GM19239 (cell line): Measurements from ENCODE around the gene MIS12.

ENCODE experiments used
- DNase-seq: peaks from one replicate; pipeline ENCODE4 v3.0.0; 2011; ENCODE audit warnings: low spot score; ENCODE audit not compliant: insufficient read length
- FAIRE-seq: peaks from 2 replicates; lab custom pipeline; 2011; peaks lifted over from hg19 to GRCh38; lab: Jason Lieb, UNC

MIS12 gene, protein sequence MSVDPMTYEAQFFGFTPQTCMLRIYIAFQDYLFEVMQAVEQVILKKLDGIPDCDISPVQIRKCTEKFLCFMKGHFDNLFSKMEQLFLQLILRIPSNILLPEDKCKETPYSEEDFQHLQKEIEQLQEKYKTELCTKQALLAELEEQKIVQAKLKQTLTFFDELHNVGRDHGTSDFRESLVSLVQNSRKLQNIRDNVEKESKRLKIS

DNA sequence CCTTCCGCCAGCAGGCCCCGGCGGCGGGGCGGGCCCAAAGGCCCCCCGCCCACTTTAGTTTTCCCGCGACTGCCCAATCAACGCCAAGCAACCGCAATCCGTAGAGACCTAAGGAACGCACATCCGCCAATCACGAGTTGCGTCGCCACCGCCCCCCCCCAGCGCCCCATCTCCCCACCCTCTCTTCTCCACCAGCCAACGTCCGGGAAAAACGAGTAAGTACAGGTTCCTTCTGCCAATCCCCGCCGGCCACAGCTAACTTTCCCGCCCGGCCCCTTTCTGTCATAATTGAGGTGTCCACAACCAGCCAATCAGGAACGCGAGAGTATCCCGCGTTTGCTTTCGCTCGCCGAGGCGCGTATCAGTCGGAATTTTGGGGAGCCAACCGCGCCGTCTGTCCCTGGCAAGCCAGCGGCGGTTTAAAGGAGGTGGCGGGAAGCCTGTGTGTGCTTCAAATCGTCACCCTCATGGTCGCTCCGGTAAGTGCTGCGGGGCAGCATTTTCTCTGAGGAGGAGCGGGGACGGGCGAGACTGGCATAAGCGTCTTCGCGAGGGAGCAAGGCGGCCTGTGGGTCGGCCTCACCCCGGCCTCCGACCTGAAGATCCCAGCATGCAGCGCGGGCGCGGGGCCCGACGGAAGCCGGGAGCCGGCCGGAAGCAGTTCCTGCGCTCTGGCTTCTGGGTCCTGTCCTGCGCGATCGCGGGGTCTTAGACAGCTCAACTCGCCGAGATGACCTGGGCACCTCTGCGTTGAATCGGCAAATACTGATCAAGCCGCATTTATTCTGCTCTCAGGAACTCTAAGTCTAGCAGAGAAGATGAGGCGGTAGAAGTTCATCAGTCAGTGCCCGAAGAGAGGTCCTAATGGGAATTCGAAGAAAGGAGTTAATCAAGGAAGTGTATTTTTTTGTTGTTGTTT, at the start of gene MIS12:
MIS12 (plus strand) TSS at position 361 of the 919 bp plus-strand sequence. CDS start 2,297 bp downstream, outside the sequence.
- FAIRE-seq: peak; percentile 96
- peak; percentile 91 for DNase-seq

- DNase-seq: no peak
- no peak for FAIRE-seq
Observed at GRCh38 chr17:5437721-5438317, 48.5 kb upstream of the MIS12 start.

GRCh38 chr17:5438716-5439445, 47.5 kb upstream of the MIS12 start, which contains the start of gene C1QBP:
Gene C1QBP (minus strand): TSS chr17:5439155. CDS start chr17:5439073, 82 bp downstream.
- FAIRE-seq (peak; percentile 95), DNase-seq (peak; percentile 92)

- FAIRE-seq (no peak), DNase-seq (no peak)
Observed at GRCh38 chr17:5439446-5439764, 47.0 kb upstream of the MIS12 start.

DNA sequence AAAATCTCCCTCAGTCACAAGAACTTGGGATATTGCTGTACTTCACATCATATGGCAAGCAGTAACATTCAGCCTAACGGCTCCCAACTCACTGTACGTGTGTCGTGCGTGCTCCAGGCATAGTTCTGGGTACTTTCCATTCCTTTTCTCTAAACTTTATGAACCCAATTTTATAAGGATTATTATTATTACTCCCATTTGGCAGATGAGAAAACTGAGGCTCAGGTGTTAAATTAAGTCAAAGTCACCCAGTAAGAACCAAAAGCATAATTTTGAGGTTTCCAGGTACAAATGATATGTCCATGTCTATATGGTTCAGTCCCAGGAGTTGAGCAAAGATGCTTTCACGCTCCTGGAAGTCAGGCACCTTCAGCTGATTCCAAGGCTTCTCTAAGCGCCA, 42.6 kb upstream of the MIS12 start:
- FAIRE-seq: no peak
- DNase-seq: no peak

- no peak for DNase-seq
- FAIRE-seq: no peak
Observed at GRCh38 chr17:5444209-5444608, 42.2 kb upstream of the MIS12 start.

DNA sequence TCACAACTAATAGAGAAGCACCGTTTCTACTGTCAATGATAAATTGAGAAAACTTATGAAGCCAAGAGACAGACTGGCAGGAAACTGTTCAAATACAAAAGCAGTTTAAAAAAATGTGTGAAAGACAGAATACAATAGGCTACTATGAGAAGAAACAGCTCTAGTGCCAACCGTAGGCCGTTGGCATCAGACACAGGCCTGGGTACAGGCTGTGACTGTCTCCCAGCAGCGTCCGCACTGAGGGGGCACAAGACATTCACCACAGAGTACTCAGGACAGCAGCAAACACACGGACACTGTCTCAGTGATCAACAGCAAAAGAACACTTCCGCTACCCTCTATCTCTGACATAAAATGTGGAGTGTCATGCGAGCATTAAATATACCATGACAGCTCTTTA, 39.6 kb upstream of the MIS12 start:
- no peak for FAIRE-seq

GRCh38 chr17:5464717-5465507, 21.5 kb upstream of the MIS12 start:
- DNase-seq: no peak
- no peak for FAIRE-seq

More for the DNA sequence above, 39.6 kb upstream of the MIS12 start:
- DNase-seq: no peak

- DNase-seq (no peak), FAIRE-seq (peak; percentile 23)
Observed at GRCh38 chr17:5466295-5466694, 20.1 kb upstream of the MIS12 start.

DNA sequence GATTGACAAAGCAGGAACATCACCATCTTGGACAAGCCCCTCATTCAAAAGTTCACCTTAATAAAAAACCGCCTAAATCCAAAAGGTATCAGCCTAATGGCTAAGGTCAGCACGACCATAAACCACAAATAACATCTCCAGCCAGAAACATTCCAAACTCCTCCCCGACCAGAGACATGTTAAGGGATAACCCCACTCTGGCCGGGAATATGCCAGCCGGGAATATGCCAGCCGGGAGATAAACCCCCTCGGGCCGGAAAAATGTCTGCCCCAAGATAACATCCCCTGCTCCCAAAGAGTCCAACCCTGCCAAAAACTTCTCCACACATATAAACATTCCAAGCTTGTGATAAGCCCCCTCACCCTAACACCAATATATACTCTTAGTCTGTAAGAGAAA, 18.9 kb upstream of the MIS12 start:
- FAIRE-seq (peak; percentile 21), DNase-seq (no peak)

DNA sequence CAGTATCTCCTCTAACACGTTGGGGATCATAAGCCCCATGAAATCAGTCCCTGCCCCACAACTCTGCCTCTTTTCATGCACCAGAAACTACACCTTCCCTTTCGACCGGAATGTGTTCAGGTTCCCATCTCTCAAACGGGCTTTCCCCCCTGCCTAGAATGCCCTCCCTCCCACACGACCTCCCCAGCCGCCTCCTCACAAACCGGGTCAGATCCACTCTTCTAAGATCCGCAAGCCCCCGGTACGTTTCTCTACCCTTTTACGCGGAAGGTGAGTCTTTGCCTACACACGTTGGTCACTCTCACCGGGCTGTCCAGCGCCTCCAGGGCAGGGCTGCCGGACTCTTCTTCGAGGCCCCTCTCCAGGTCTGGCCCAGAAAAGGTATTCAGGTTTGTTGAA, 18.3 kb upstream of the MIS12 start:
- FAIRE-seq: peak; percentile 77
- no peak for DNase-seq

- DNase-seq: no peak
- FAIRE-seq: no peak
Observed at GRCh38 chr17:5472511-5472910, 13.9 kb upstream of the MIS12 start.

- FAIRE-seq: no peak
Observed at GRCh38 chr17:5473906-5474305, 12.5 kb upstream of the MIS12 start.

GRCh38 chr17:5478992-5479391, 7.4 kb upstream of the MIS12 start:
- DNase-seq (no peak), FAIRE-seq (no peak)

More at GRCh38 chr17:5473906-5474305, 12.5 kb upstream of the MIS12 start:
- DNase-seq: no peak

- no peak for DNase-seq
- no peak for FAIRE-seq
Observed at GRCh38 chr17:5480962-5481361, 5.4 kb upstream of the MIS12 start.

- no peak for FAIRE-seq
Observed at GRCh38 chr17:5481451-5481850, 4.9 kb upstream of the MIS12 start.

GRCh38 chr17:5485270-5486205, 828 bp upstream of the MIS12 start, which contains the start of gene DERL2:
Gene DERL2 (minus strand): TSS chr17:5486178. CDS start chr17:5486161, 17 bp downstream.
- no peak for DNase-seq
- peak; percentile 67 for FAIRE-seq

More at GRCh38 chr17:5481451-5481850, 4.9 kb upstream of the MIS12 start:
- no peak for DNase-seq

DNA sequence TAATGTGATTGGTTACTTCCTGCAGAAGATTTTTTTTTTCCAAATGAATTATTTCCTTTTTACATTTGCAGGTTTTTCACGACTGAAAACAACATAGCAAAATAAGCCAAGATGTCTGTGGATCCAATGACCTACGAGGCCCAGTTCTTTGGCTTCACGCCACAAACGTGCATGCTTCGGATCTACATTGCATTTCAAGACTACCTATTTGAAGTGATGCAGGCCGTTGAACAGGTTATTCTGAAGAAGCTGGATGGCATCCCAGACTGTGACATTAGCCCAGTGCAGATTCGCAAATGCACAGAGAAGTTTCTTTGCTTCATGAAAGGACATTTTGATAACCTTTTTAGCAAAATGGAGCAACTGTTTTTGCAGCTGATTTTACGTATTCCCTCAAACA, 2.4 kb downstream of the MIS12 start:
- FAIRE-seq (no peak), DNase-seq (no peak)
